LNCAP (cell line): ENCODE measurements around the gene OR51L1.

ENCODE experiments used
- CTCF ChIP-seq: fragments of 450-650 bp; IDR thresholded peaks from 2 replicates; pipeline ENCODE4 v1.5.1; 2017; ENCODE audit warnings: mild to moderate bottlenecking

OR51L1 gene

GRCh38 chr11:5021996-5022395, 27.3 kb downstream of the OR51L1 start:
- no peak for TF ChIP-seq CTCF

- no peak for TF ChIP-seq CTCF
Observed at GRCh38 chr11:5036669-5037068, 42.0 kb downstream of the OR51L1 start.

- no peak for TF ChIP-seq CTCF
Observed at GRCh38 chr11:5037926-5038325, 43.3 kb downstream of the OR51L1 start.

GRCh38 chr11:5038341-5038740, 43.7 kb downstream of the OR51L1 start:
- TF ChIP-seq CTCF: no peak

- TF ChIP-seq CTCF: no peak
Observed at GRCh38 chr11:5040876-5041275, 46.2 kb downstream of the OR51L1 start.

GRCh38 chr11:5042091-5042490, 47.4 kb downstream of the OR51L1 start:
- TF ChIP-seq CTCF: no peak

- no peak for TF ChIP-seq CTCF
Observed at GRCh38 chr11:5043380-5043779, 48.7 kb downstream of the OR51L1 start.

- no peak for TF ChIP-seq CTCF
Observed at GRCh38 chr11:5046226-5046625, 51.6 kb downstream of the OR51L1 start, which contains the start of gene OR52J3. OR52J3 (plus strand) TSS chr11:5046526; CDS start chr11:5046526, 0 bp downstream.
